ENCODE measurements around the gene DDB1.

DNA sequence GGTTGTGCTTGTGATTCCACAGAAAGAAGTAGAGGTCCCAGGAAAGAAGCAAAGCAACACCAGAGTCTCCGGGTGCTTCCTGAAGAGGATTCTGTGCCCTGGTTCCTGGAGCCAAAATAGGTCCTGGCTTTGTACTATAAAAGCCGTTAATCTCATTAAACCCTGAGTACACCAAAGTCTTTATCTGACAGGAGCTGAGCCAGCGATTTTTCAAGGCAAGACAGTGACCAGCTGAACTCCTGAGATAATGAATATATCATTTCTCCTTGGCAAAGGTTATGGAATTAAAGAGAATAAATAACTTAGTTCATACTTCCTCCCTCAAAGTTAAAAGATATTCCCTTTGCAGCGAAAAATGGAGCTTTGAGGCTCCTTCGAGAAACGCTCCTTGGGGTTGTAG is 34.5 kb upstream of the DDB1 start:
- TF ChIP-seq, protein P1, sequence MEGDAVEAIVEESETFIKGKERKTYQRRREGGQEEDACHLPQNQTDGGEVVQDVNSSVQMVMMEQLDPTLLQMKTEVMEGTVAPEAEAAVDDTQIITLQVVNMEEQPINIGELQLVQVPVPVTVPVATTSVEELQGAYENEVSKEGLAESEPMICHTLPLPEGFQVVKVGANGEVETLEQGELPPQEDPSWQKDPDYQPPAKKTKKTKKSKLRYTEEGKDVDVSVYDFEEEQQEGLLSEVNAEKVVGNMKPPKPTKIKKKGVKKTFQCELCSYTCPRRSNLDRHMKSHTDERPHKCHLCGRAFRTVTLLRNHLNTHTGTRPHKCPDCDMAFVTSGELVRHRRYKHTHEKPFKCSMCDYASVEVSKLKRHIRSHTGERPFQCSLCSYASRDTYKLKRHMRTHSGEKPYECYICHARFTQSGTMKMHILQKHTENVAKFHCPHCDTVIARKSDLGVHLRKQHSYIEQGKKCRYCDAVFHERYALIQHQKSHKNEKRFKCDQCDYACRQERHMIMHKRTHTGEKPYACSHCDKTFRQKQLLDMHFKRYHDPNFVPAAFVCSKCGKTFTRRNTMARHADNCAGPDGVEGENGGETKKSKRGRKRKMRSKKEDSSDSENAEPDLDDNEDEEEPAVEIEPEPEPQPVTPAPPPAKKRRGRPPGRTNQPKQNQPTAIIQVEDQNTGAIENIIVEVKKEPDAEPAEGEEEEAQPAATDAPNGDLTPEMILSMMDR (conservative IDR thresholded peaks at IDR 0.05 in 1 of 2, IDR thresholded peaks at IDR 0.05 in 1 of 2; ENCODE audit: extremely low read depth in 1 of 2, insufficient read depth in 1 of 2, low read depth in 1 of 2, low read length in 2 of 2): no peak
- no peak for TF ChIP-seq EZH2 (IDR thresholded peaks at IDR 0.05; ENCODE audit: borderline replicate concordance, low read length)
